NCI-H2196 treated with DMSO at 0.1 percent for 48 hours (cell line): ENCODE measurements around the gene LENG1.

Experiments used
- DNase-seq: peaks from one replicate; lab custom pipeline; 2025; ENCODE audit not compliant: unreplicated experiment; lab: John Stamatoyannopoulos, UW

The LENG1 gene

GRCh38 chr19:54114340-54115108 is 45.0 kb downstream of the LENG1 start:
- DNase-seq = peak; percentile 10

- no peak for DNase-seq
These were observed 49.9 kb downstream of the LENG1 start for GRCh38 chr19:54109651-54110050.

GRCh38 chr19:54108496-54108895 is 51.0 kb downstream of the LENG1 start:
- DNase-seq = no peak

- DNase-seq = no peak
These were observed 51.5 kb downstream of the LENG1 start for GRCh38 chr19:54107876-54108490.

GRCh38 chr19:54106716-54107115 is 52.8 kb downstream of the LENG1 start:
- no peak for DNase-seq

GRCh38 chr19:54105796-54106195 is 53.7 kb downstream of the LENG1 start:
- DNase-seq = no peak
